ENCODE data around the gene KIF5A.
"Not testable (repeated sequence)": the region's sequence is repeated elsewhere in the genome, so short reads cannot be mapped to it uniquely, and the experiment has no call there.

Gene KIF5A

GRCh38 chr12:57611827-57612710, 62.2 kb downstream of the KIF5A start:
- in situ Hi-C loops (cut with MboI; ENCODE audit: low pct_unique_long_range_greater_than_20kb, low sequenced_read_pairs), result no loop called here
- no peak for DNase-seq

GRCh38 chr12:57612711-57613426, 63.0 kb downstream of the KIF5A start:
- no peak for DNase-seq
- in situ Hi-C loops (cut with MboI; ENCODE audit: low pct_unique_long_range_greater_than_20kb, low sequenced_read_pairs), result no loop called here

GRCh38 chr12:57613427-57614109, 63.7 kb downstream of the KIF5A start:
- DNase-seq, result no peak
- in situ Hi-C loops (cut with MboI; ENCODE audit: low pct_unique_long_range_greater_than_20kb, low sequenced_read_pairs), result no loop called here

GRCh38 chr12:57614178-57614947, 64.5 kb downstream of the KIF5A start:
- in situ Hi-C loops (cut with MboI; ENCODE audit: low pct_unique_long_range_greater_than_20kb, low sequenced_read_pairs), result no loop called here
- no peak for DNase-seq

- in situ Hi-C loops (cut with MboI; ENCODE audit: low pct_unique_long_range_greater_than_20kb, low sequenced_read_pairs), result no loop called here
- no peak for DNase-seq
These were observed 65.2 kb downstream of the KIF5A start for GRCh38 chr12:57614948-57615500.

GRCh38 chr12:57615637-57616036, 65.8 kb downstream of the KIF5A start:
- in situ Hi-C loops (cut with MboI; ENCODE audit: low pct_unique_long_range_greater_than_20kb, low sequenced_read_pairs), result no loop called here
- DNase-seq, result no peak

- no peak for DNase-seq
- in situ Hi-C loops (cut with MboI; ENCODE audit: low pct_unique_long_range_greater_than_20kb, low sequenced_read_pairs), result no loop called here
These were observed 66.7 kb downstream of the KIF5A start for GRCh38 chr12:57616383-57617101.

GRCh38 chr12:57617942-57618341, 68.1 kb downstream of the KIF5A start:
- no peak for DNase-seq
- in situ Hi-C loops (cut with MboI; ENCODE audit: low pct_unique_long_range_greater_than_20kb, low sequenced_read_pairs), result no loop called here

GRCh38 chr12:57618431-57618830, 68.6 kb downstream of the KIF5A start:
- in situ Hi-C loops (cut with MboI; ENCODE audit: low pct_unique_long_range_greater_than_20kb, low sequenced_read_pairs); DNase-seq: not testable (repeated sequence)

- DNase-seq, result no peak
- in situ Hi-C loops (cut with MboI; ENCODE audit: low pct_unique_long_range_greater_than_20kb, low sequenced_read_pairs), result no loop called here
These were observed 69.2 kb downstream of the KIF5A start for GRCh38 chr12:57618966-57619433.

- in situ Hi-C loops (cut with MboI; ENCODE audit: low pct_unique_long_range_greater_than_20kb, low sequenced_read_pairs), result no loop called here
- no peak for DNase-seq
These were observed 69.8 kb downstream of the KIF5A start for GRCh38 chr12:57619434-57620244.

GRCh38 chr12:57620245-57620935, 70.5 kb downstream of the KIF5A start:
- in situ Hi-C loops (cut with MboI; ENCODE audit: low pct_unique_long_range_greater_than_20kb, low sequenced_read_pairs), result no loop called here
- no peak for DNase-seq

- DNase-seq, result no peak
- in situ Hi-C loops (cut with MboI; ENCODE audit: low pct_unique_long_range_greater_than_20kb, low sequenced_read_pairs), result no loop called here
These were observed 71.2 kb downstream of the KIF5A start for GRCh38 chr12:57620936-57621496.

- peak; percentile 54 for DNase-seq
- in situ Hi-C loops (cut with MboI; ENCODE audit: low pct_unique_long_range_greater_than_20kb, low sequenced_read_pairs), result no loop called here
These were observed 71.9 kb downstream of the KIF5A start for GRCh38 chr12:57621497-57622292.

GRCh38 chr12:57622293-57623245, 72.7 kb downstream of the KIF5A start:
- DNase-seq, result no peak
- in situ Hi-C loops (cut with MboI; ENCODE audit: low pct_unique_long_range_greater_than_20kb, low sequenced_read_pairs), result no loop called here
